Measurements from ENCODE around the gene SYNGR2. TPM values are rescaled to one million over a fixed set of nuclear protein-coding genes. Genes with fewer than 3 reads are reported as not detected.

SYNGR2 gene
- total RNA-seq, 1 donor from 2014 or later = 115 TPM

DNA sequence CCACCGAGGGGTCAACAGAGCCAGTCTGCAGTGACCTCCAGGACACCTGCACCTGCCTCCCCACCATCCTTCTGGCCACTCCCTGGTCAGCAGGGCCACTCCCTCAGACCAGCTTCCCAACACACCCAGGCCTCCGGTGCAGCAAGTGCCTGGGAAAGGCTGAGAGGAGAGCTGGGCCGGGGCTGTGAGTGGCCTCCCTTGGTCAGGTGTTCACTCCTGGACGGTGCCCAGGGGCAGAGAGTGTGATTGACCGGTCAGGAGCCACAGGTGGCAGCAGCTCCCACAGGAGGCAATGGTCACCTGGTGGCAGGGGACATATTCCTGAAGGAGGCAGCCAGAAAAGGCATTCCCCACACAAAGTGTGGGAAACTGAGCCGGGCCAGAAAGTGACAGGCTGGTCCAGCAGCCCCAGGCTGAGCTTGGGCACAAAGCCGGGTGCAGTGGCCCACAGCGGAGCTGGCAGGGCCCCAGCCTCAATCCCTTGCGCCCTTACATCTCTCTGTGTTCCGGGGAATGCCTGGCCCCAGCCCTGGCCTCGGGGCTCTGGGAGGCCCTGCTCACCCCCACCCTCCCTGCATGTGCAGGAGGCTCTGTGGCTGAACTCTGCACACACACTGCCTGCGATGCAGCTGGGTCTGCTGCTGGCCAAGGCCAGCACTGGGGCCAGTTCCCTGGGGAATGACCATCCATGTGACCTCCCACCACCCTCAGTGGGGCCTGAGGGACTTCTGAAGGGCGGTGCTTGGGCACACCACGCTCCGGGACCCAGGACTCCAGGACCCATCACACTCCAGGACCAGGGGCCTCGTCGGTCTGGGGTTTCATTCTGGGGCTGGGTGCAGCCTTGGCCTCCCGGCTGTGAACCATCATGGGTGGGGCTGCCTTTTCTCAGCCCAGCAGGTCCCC, 23.4 kb upstream of the SYNGR2 start:
- Histone ChIP-seq H3K36me3 (no peaks in the 10 kb centered on the region), H3K27ac (peak overlapping the region in 1 of 2 donors; percentile 18), H3K4me1 (peaks cover 3 to 8% of the 10 kb centered on the region in 2 donors), H3K4me3 (no peak overlapping the region), H3K9me3 (no peaks in the 10 kb centered on the region), H3K27me3 (no peaks in the 10 kb centered on the region)
- intact Hi-C loops (cut with DNase I) = no loop called here
- TF ChIP-seq, protein P1, sequence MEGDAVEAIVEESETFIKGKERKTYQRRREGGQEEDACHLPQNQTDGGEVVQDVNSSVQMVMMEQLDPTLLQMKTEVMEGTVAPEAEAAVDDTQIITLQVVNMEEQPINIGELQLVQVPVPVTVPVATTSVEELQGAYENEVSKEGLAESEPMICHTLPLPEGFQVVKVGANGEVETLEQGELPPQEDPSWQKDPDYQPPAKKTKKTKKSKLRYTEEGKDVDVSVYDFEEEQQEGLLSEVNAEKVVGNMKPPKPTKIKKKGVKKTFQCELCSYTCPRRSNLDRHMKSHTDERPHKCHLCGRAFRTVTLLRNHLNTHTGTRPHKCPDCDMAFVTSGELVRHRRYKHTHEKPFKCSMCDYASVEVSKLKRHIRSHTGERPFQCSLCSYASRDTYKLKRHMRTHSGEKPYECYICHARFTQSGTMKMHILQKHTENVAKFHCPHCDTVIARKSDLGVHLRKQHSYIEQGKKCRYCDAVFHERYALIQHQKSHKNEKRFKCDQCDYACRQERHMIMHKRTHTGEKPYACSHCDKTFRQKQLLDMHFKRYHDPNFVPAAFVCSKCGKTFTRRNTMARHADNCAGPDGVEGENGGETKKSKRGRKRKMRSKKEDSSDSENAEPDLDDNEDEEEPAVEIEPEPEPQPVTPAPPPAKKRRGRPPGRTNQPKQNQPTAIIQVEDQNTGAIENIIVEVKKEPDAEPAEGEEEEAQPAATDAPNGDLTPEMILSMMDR (IDR thresholded peaks at IDR 0.05) = no peak
- DNase-seq (ENCODE audit: low spot score in 2 of 2) = no peak

DNA sequence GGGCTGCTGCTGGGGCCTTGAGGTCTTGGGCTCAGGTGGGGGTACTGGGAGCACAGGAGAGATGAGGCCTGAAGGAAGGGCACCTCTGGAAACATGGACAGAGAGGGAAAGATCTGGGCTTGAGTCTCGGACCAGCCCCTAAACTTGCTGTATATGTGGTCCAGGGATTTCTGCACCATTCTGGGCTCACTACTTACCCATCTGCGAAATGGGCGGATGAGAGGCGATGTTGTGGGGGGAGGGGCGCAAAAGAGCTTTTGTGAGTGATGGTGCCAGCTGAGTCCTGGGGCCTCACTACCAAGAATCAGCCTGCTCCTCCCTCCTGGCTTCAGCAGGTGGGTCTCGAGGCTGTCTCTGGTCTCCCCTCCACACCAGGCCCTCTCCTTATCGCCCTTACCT, 21.9 kb upstream of the SYNGR2 start:
- Histone ChIP-seq H3K4me3 (no peak overlapping the region), H3K27me3 (no peaks in the 10 kb centered on the region), H3K4me1 (peaks cover 3 to 8% of the 10 kb centered on the region in 2 donors), H3K27ac (no peak overlapping the region), H3K9me3 (no peaks in the 10 kb centered on the region), H3K36me3 (no peaks in the 10 kb centered on the region)
- intact Hi-C loops (cut with DNase I) = no loop called here
- no peak for DNase-seq (ENCODE audit: low spot score in 2 of 2)
- TF ChIP-seq, protein P1 (IDR thresholded peaks at IDR 0.05) = no peak

DNA sequence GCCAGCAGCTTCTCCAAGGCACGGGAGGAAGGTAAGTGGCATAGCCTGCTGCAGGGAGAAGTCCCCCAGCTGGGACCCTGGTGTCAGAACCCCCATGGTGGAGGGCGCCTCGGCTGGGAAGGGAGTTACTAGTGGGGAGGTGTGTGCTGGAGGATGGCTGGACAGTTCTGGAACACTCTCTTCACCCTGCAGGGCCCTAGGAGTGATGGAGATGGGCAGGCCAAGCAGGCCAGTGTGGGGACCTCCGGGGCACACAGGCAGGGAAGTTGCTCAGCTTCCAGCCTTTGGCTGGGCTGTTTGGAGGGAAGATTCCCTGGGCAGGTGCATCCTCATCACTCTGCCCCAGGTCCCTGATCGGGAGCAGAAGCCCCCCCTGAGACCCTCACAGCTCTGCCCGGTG, 21.5 kb upstream of the SYNGR2 start:
- intact Hi-C loops (cut with DNase I) = no loop called here
- Histone ChIP-seq H3K4me1 (peaks cover 3 to 8% of the 10 kb centered on the region in 2 donors), H3K4me3 (no peak overlapping the region), H3K27me3 (no peaks in the 10 kb centered on the region), H3K27ac (no peak overlapping the region), H3K36me3 (no peaks in the 10 kb centered on the region), H3K9me3 (no peaks in the 10 kb centered on the region)
- TF ChIP-seq, protein P1 (IDR thresholded peaks at IDR 0.05) = no peak
- DNase-seq (ENCODE audit: low spot score in 2 of 2) = no peak

DNA sequence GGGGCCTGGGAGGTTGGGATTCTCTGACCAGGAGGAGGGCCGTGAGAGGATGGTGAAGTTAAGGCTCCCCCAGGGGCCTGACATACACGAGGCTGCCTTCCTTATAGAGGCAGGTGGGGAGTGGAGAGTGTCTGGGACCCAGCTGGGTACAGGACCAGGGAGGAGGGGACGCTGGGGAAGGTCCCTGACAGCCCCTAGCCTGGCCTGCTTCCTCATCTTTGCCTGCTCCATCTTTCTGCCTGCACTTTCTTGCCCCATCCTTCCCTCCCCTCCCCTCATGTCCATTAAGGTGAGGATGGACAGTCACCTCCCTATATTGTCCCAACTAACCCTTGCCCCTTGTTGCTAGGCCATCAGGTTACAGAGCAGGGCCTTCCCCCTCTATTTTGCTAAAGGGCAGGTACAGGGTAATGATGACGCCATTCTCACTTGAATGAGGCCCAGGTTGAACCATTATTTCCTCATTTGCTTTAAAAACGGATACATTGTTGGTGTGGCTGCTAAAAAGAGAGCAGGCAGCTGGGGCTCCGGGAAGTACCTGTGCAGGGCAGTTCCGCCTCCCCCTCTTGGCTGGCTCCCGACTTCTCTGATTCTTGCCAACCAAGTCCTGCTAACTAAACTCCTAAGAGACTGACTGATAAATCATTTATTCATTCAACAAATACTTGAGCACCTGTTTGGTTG, 20.9 kb upstream of the SYNGR2 start:
- intact Hi-C loops (cut with DNase I) = no loop called here
- TF ChIP-seq, protein P1 (IDR thresholded peaks at IDR 0.05) = no peak
- Histone ChIP-seq H3K27ac (no peak overlapping the region), H3K27me3 (no peaks in the 10 kb centered on the region), H3K4me1 (peaks cover 3 to 8% of the 10 kb centered on the region in 2 donors), H3K9me3 (no peaks in the 10 kb centered on the region), H3K4me3 (no peak overlapping the region), H3K36me3 (no peaks in the 10 kb centered on the region)
- no peak for DNase-seq (ENCODE audit: low spot score in 2 of 2)

DNA sequence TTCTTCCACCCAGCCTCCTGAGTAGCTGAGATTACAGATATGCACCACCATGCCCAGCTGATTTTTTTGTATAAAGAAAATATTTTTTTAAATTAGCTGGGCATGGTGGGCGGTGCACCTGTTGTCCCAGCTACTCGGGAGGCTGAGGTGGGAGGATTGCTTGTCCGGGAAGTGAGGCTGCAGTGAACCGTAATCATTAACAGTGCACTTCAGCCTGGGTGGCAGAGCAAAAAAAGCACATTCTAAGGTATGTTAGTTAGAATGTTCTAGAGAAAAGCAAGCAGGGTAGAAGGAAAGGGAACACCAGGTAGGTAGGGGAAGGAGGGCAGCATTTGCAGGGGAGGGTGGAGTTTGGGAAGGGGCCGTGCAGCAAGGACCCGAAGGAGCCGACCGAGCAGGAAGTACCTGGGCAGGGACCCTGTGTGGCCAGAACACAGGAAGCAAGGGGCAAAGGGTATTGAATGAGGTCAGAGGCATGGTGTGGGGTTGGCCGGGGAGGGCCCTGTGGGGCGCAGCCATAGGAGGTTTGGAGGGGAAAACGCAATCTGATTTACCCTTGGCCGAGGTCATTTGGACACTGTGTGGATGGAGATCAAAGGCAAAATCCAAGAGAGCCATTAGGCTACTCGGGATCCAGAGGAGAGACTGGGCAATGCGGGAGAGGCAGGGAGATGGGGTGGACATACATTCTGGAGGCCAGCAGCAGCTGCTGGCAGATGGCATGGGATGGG, 19.9 kb upstream of the SYNGR2 start:
- intact Hi-C loops (cut with DNase I) = no loop called here
- no peaks in the 10 kb centered on the region for H3K9me3 ChIP-seq
- H3K27me3 ChIP-seq = no peaks in the 10 kb centered on the region
- H3K27ac ChIP-seq = no peak overlapping the region
- TF ChIP-seq, protein P1 (IDR thresholded peaks at IDR 0.05) = no peak
- no peak for DNase-seq (ENCODE audit: low spot score in 2 of 2)
- no peaks in the 10 kb centered on the region for H3K36me3 ChIP-seq
- H3K4me3 ChIP-seq = no peak overlapping the region
- peaks cover 3 to 8% of the 10 kb centered on the region in 2 donors for H3K4me1 ChIP-seq
